HCT116 (cell line): Measurements from ENCODE around the gene SYNDIG1. TPM values are rescaled to one million over a fixed set of nuclear protein-coding genes. Genes with fewer than 3 reads are reported as not detected.

Source experiments
- ATAC-seq: fragments of 200-7000 bp; cut with Tn5 transposase; 2 replicates; pipeline ENCODE4 v1.9.1; 2020; ENCODE audit warnings: mild to moderate bottlenecking, moderate library complexity
- BruUV-seq: library from RNA; stranded (reverse); fragments of 400-500 nt; replicated peaks from 2 replicates; lab custom pipeline; 2021; lab: Mats Ljungman, UMichigan
- CTCF ChIA-PET: fragments of 300-600 bp; sonication (Branson Sonifier 250); formaldehyde crosslinking; loops from one replicate; lab custom pipeline; 2021; ENCODE audit warnings: antibody characterized with exemption; lab: Charles Lee
- POLR2A ChIA-PET: fragments of 300-600, 350-600 bp; sonication (Branson Sonifier 250); formaldehyde crosslinking; loops from one replicate; lab custom pipeline; 2021; ENCODE audit warnings: antibody characterized with exemption; lab: Charles Lee
- RAD21 ChIA-PET, 2 experiments: fragments of 300-600 bp; sonication (Branson Sonifier 250); formaldehyde crosslinking; loops; one replicate each; lab custom pipeline; 2023; ENCODE audit warnings: low total read pairs in 2 of 2; ENCODE audit not compliant: uncharacterized antibody in 2 of 2, unreplicated experiment in 2 of 2, low non-redundant PET in 1 of 2; lab: Charles Lee
- DNase-seq: peaks from one replicate; pipeline ENCODE4 v3.0.0-alpha.2; 2010; ENCODE audit warnings: low read depth, low spot score
- H2AFZ ChIP-seq: fragments of 200-600 bp; shearing (Covaris generic), sonication (generic); 2 replicates; pipeline ENCODE4 v1.6.1; 2017; ENCODE audit warnings: low read depth, mixed run types, mixed read lengths, antibody characterized with exemption, low read length; ENCODE audit not compliant: poor library complexity, severe bottlenecking
- H3K27ac ChIP-seq: 2 replicates; pipeline ENCODE4 v1.5.1; 2012; ENCODE audit warnings: low read depth, low read length
- H3K27me3 ChIP-seq: fragments of 200-600 bp; sonication (generic); 2 replicates; pipeline ENCODE4 v1.6.1; 2016; ENCODE audit warnings: mixed run types, low read length, mixed read lengths; ENCODE audit not compliant: insufficient read depth
- H3K36me3 ChIP-seq, 2 experiments: fragments of 200-500 bp in 1 of 2; fragments of 200-600 bp in 1 of 2; sonication (Bioruptor generic) in 1 of 2; sonication (generic) in 1 of 2; 2 replicates each; pipeline versions ENCODE4 v1.5.1 to v1.6.1; 2014 to 2016; ENCODE audit warnings: low read length in 2 of 2, inconsistent platforms in 1 of 2, mixed read lengths in 1 of 2, mixed run types in 1 of 2; ENCODE audit not compliant: insufficient read depth in 2 of 2, control insufficient read depth in 1 of 2
- H3K4me1 ChIP-seq, 2 experiments: fragments of 200-600 bp in 1 of 2; sonication (generic) in 1 of 2; 2 replicates each; pipeline versions ENCODE4 v1.5.1 to v1.6.1; 2012 to 2017; ENCODE audit warnings: low read length in 2 of 2, inconsistent platforms in 1 of 2, mild to moderate bottlenecking in 1 of 2, mixed read lengths in 1 of 2, mixed run types in 1 of 2, moderate library complexity in 1 of 2; ENCODE audit not compliant: insufficient read depth in 2 of 2, control insufficient read depth in 1 of 2
- H3K4me2 ChIP-seq: fragments of 200-600 bp; sonication (generic); 2 replicates; pipeline ENCODE4 v1.6.1; 2017; ENCODE audit warnings: mixed run types, low read length, mixed read lengths
- H3K4me3 ChIP-seq, 2 experiments: fragments of 200-600 bp in 1 of 2; sonication (generic) in 1 of 2; replicated peaks in 1 of 2; 2 replicates each; pipeline ENCODE4 v1.5.1; 2011 to 2016; ENCODE audit warnings: low read length in 2 of 2, control low read depth in 1 of 2, low read depth in 1 of 2, mild to moderate bottlenecking in 1 of 2, mixed read lengths in 1 of 2, mixed run types in 1 of 2
- H3K79me2 ChIP-seq: fragments of 200-600 bp; sonication (generic); 2 replicates; pipeline ENCODE4 v1.6.1; 2017; ENCODE audit warnings: mild to moderate bottlenecking, mixed run types, low read length, moderate library complexity, mixed read lengths; ENCODE audit not compliant: insufficient read depth
- H3K9ac ChIP-seq: fragments of 200-600 bp; sonication (generic); 2 replicates; pipeline ENCODE4 v1.6.1; 2016; ENCODE audit warnings: low read length, mixed read lengths
- H3K9me2 ChIP-seq: fragments of 200-600 bp; sonication (generic), shearing (Covaris generic); 2 replicates; pipeline ENCODE4 v1.6.1; 2017; ENCODE audit warnings: mixed run types, mild to moderate bottlenecking, moderate library complexity; ENCODE audit not compliant: insufficient read depth
- H3K9me3 ChIP-seq, 2 experiments: fragments of 200-500 bp in 1 of 2; fragments of 200-600 bp in 1 of 2; sonication (Bioruptor generic) in 1 of 2; sonication (generic) in 1 of 2; 2 replicates each; pipeline ENCODE4 v1.6.1; 2014 to 2017; ENCODE audit warnings: low read length in 2 of 2, mixed read lengths in 2 of 2, inconsistent platforms in 1 of 2, low read depth in 1 of 2, mild to moderate bottlenecking in 1 of 2, mixed run types in 1 of 2, moderate library complexity in 1 of 2; ENCODE audit not compliant: control insufficient read depth in 1 of 2, insufficient read depth in 1 of 2
- H4K20me1 ChIP-seq: fragments of 200-600 bp; sonication (generic), shearing (Covaris generic); 2 replicates; pipeline ENCODE4 v1.6.1; 2017; ENCODE audit warnings: mixed run types, mild to moderate bottlenecking, moderate library complexity; ENCODE audit not compliant: insufficient read depth
- CBX3 ChIP-seq: IDR thresholded peaks from 2 replicates; pipeline ENCODE4 v1.6.1; 2012; ENCODE audit warnings: low read depth
- CEBPB ChIP-seq: IDR thresholded peaks from 2 replicates; pipeline ENCODE4 v1.6.1; 2012; ENCODE audit warnings: low read depth
- CTCF ChIP-seq, 3 experiments: fragments of 200-600 bp in 1 of 3; sonication (generic) in 1 of 3; IDR thresholded peaks in 2 of 3; conservative IDR thresholded peaks in 1 of 3; 2 replicates each; pipeline ENCODE4 v1.5.1; 2012 to 2017; ENCODE audit warnings: low read depth in 2 of 3, low read length in 2 of 3, antibody characterized with exemption in 1 of 3, borderline replicate concordance in 1 of 3, control low read depth in 1 of 3, mild to moderate bottlenecking in 1 of 3, mixed read lengths in 1 of 3, mixed run types in 1 of 3, moderate library complexity in 1 of 3; ENCODE audit not compliant: insufficient read depth in 1 of 3
- EZH2 ChIP-seq: fragments of 200-600 bp; sonication (generic); IDR thresholded peaks from 2 replicates; pipeline ENCODE4 v1.6.1; 2017; ENCODE audit warnings: antibody characterized with exemption, mixed run types
- EZH2phosphoT487 ChIP-seq: fragments of 200-600 bp; IDR thresholded peaks from 2 replicates; pipeline ENCODE4 v1.6.1; 2018; ENCODE audit warnings: antibody characterized with exemption, borderline replicate concordance
- JUND ChIP-seq: IDR thresholded peaks from 2 replicates; pipeline ENCODE4 v1.6.1; 2012
- RAD21 ChIP-seq: IDR thresholded peaks from 2 replicates; pipeline ENCODE4 v1.6.1; 2012; ENCODE audit warnings: low read depth, mild to moderate bottlenecking
- SP1 ChIP-seq: IDR thresholded peaks from 2 replicates; pipeline ENCODE4 v1.6.1; 2012; ENCODE audit warnings: low read depth
- TCF7L2 ChIP-seq: IDR thresholded peaks from 2 replicates; pipeline ENCODE4 v1.7.0; 2011; ENCODE audit warnings: borderline replicate concordance, inconsistent platforms; ENCODE audit not compliant: insufficient read depth, insufficient read length; ENCODE audit errors: extremely low read depth
- ZNF274 ChIP-seq: fragments of 200-500 bp; sonication (Bioruptor generic); IDR thresholded peaks from 2 replicates; pipeline ENCODE4 v1.6.1; 2014; ENCODE audit warnings: mild to moderate bottlenecking, low read depth, low read length, inconsistent platforms
- intact Hi-C: fragments of 100-400 bp; cut with micrococcal nuclease; formaldehyde crosslinking; loops from 2 replicates; pipeline ENCODE4 v1.10.0; 2022
- total RNA-seq: library from RNA; stranded (reverse); gene quantifications from one replicate; pipeline ENCODE4 v1.2.1, GENCODE V29; 2021; ENCODE audit not compliant: unreplicated experiment
- TF ChIP-seq, protein P1 (sequence below): IDR thresholded peaks from 2 replicates; pipeline ENCODE4 v1.6.1; 2012; ENCODE audit warnings: low read depth
- TF ChIP-seq, protein P2 (sequence below): IDR thresholded peaks from 2 replicates; pipeline ENCODE4 v1.6.1; 2011; ENCODE audit warnings: mild to moderate bottlenecking, low read length, moderate library complexity; ENCODE audit not compliant: insufficient replicate concordance; ENCODE audit errors: extremely low read depth

The SYNDIG1 gene
- total RNA-seq, 1 experiment from 2014 or later = not detected

DNA sequence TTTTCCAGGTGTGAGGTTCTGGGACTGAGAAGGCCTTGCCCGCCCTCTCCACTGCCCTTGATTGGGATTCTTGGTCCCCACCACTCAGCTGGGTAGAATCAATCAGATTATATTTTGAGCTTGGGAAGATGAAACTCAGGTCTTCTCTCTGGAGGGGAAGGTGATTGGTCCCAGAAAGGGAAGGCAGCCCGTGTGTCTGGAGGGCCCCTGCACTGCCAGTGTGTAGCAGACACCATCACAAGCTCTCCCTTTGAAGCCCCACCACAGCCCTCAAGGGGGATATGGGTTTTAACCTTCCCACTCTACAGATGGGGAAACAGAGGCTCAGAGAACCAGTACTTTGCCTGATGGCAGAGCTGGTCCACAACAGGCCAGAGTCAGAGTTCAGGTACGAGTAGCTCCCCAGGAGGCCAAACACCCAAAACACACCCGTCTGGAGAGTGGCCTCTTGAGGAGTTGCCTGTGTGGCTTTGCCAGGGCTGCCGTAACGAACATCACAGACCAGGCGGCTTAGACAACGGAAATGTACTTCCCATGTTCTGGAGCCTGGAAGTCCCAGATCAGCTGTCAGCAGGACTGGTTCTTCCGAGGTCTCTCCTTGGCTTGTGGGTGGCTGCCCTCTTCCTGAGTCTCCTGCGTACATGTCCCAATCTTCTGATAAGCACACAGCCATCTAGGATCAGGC, 205.6 kb downstream of the SYNDIG1 start:
- Histone ChIP-seq H2AFZ (no peak overlapping the region), H3K36me3 (no peaks in the 10 kb centered on the region), H3K27me3 (no peaks in the 10 kb centered on the region), H3K4me2 (no peak overlapping the region), H4K20me1 (no peaks in the 10 kb centered on the region), H3K9me3 (no peaks in the 10 kb centered on the region), H3K9me2 (no peaks in the 10 kb centered on the region), H3K79me2 (no peaks in the 10 kb centered on the region), H3K9ac (no peak overlapping the region), H3K4me1 (peaks cover 3 to 21% of the 10 kb centered on the region in 2 experiments), H3K27ac (no peak overlapping the region), H3K4me3 (no peak overlapping the region)
- ChIA-PET POLR2A (no interaction called here), CTCF (no interaction called here), RAD21 (no interaction called here)
- intact Hi-C loops = no loop called here
- no TSS peak for BruUV-seq
- no peak for TF ChIP-seq EZH2
- TF ChIP-seq, protein P1, sequence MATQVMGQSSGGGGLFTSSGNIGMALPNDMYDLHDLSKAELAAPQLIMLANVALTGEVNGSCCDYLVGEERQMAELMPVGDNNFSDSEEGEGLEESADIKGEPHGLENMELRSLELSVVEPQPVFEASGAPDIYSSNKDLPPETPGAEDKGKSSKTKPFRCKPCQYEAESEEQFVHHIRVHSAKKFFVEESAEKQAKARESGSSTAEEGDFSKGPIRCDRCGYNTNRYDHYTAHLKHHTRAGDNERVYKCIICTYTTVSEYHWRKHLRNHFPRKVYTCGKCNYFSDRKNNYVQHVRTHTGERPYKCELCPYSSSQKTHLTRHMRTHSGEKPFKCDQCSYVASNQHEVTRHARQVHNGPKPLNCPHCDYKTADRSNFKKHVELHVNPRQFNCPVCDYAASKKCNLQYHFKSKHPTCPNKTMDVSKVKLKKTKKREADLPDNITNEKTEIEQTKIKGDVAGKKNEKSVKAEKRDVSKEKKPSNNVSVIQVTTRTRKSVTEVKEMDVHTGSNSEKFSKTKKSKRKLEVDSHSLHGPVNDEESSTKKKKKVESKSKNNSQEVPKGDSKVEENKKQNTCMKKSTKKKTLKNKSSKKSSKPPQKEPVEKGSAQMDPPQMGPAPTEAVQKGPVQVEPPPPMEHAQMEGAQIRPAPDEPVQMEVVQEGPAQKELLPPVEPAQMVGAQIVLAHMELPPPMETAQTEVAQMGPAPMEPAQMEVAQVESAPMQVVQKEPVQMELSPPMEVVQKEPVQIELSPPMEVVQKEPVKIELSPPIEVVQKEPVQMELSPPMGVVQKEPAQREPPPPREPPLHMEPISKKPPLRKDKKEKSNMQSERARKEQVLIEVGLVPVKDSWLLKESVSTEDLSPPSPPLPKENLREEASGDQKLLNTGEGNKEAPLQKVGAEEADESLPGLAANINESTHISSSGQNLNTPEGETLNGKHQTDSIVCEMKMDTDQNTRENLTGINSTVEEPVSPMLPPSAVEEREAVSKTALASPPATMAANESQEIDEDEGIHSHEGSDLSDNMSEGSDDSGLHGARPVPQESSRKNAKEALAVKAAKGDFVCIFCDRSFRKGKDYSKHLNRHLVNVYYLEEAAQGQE = no peak
- TF ChIP-seq EZH2phosphoT487 = no peak
- TF ChIP-seq CEBPB = no peak
- TF ChIP-seq RAD21 = no peak
- no peak for TF ChIP-seq TCF7L2
- TF ChIP-seq CBX3 = no peak
- no peak for TF ChIP-seq JUND
- no peak for TF ChIP-seq CTCF (IDR thresholded peaks at IDR 0.05 in 2 of 3, conservative IDR thresholded peaks at IDR 0.05 in 1 of 3; ENCODE audit: borderline replicate concordance in 1 of 3, insufficient read depth in 1 of 3, low read depth in 2 of 3, low read length in 2 of 3)
- no peak for TF ChIP-seq ZNF274
- TF ChIP-seq, protein P2, sequence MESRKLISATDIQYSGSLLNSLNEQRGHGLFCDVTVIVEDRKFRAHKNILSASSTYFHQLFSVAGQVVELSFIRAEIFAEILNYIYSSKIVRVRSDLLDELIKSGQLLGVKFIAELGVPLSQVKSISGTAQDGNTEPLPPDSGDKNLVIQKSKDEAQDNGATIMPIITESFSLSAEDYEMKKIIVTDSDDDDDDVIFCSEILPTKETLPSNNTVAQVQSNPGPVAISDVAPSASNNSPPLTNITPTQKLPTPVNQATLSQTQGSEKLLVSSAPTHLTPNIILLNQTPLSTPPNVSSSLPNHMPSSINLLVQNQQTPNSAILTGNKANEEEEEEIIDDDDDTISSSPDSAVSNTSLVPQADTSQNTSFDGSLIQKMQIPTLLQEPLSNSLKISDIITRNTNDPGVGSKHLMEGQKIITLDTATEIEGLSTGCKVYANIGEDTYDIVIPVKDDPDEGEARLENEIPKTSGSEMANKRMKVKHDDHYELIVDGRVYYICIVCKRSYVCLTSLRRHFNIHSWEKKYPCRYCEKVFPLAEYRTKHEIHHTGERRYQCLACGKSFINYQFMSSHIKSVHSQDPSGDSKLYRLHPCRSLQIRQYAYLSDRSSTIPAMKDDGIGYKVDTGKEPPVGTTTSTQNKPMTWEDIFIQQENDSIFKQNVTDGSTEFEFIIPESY = no peak
- TF ChIP-seq SP1 = no peak
- no peak for ATAC-seq
- no peak for DNase-seq
